Trophoblast cell (in vitro differentiated cells and primary cell): ENCODE data around the gene AGPS.

Source experiments
- DNase-seq, 2 donors: peaks; one replicate each; pipeline ENCODE4 v3.0.0-alpha.2; 2016
- H2AFZ ChIP-seq: 2 replicates; pipeline ENCODE4 v1.6.1; 2013; ENCODE audit warnings: low read length, moderate library complexity, mild to moderate bottlenecking; ENCODE audit not compliant: insufficient read depth, poor library complexity
- H2AK5ac ChIP-seq: 2 replicates; pipeline ENCODE4 v1.6.1; 2013; ENCODE audit warnings: mild to moderate bottlenecking, low read length
- H2BK120ac ChIP-seq: 2 replicates; pipeline ENCODE4 v1.6.1; 2013; ENCODE audit warnings: low read length, mild to moderate bottlenecking, moderate library complexity; ENCODE audit not compliant: insufficient read depth, poor library complexity
- H2BK12ac ChIP-seq: 2 replicates; pipeline ENCODE4 v1.6.1; 2013; ENCODE audit warnings: mild to moderate bottlenecking, low read length, moderate library complexity
- H2BK5ac ChIP-seq: 2 replicates; pipeline ENCODE4 v1.6.1; 2013; ENCODE audit warnings: low read length, low read depth, moderate library complexity, mild to moderate bottlenecking; ENCODE audit not compliant: poor library complexity
- H3K14ac ChIP-seq: 2 replicates; pipeline ENCODE4 v1.6.1; 2013; ENCODE audit warnings: mild to moderate bottlenecking, low read length
- H3K18ac ChIP-seq: 2 replicates; pipeline ENCODE4 v1.6.1; 2013; ENCODE audit warnings: mild to moderate bottlenecking, low read length
- H3K23ac ChIP-seq: 2 replicates; pipeline ENCODE4 v1.6.1; 2013; ENCODE audit warnings: low read length
- H3K27ac ChIP-seq: 2 replicates; pipeline ENCODE4 v1.5.1; 2013; ENCODE audit warnings: low read depth, mild to moderate bottlenecking, inconsistent platforms, low read length, moderate library complexity
- H3K27me3 ChIP-seq: 2 replicates; pipeline ENCODE4 v1.6.1; 2013; ENCODE audit warnings: inconsistent platforms, mild to moderate bottlenecking, low read length, moderate library complexity; ENCODE audit not compliant: insufficient read depth
- H3K36me3 ChIP-seq, 2 experiments: 1 replicate in 1 of 2; 2 replicates in 1 of 2; pipeline ENCODE4 v1.6.1; 2013; ENCODE audit warnings: low read length in 2 of 2, mild to moderate bottlenecking in 2 of 2, moderate library complexity in 1 of 2; ENCODE audit not compliant: insufficient read depth in 2 of 2, control insufficient read depth in 1 of 2
- H3K4ac ChIP-seq: 2 replicates; pipeline ENCODE4 v1.6.1; 2013; ENCODE audit warnings: low read depth, mild to moderate bottlenecking, low read length, moderate library complexity
- H3K4me1 ChIP-seq, 2 experiments: 1 replicate in 1 of 2; 2 replicates in 1 of 2; pipeline ENCODE4 v1.6.1; 2013; ENCODE audit warnings: low read length in 2 of 2, mild to moderate bottlenecking in 2 of 2, moderate library complexity in 1 of 2; ENCODE audit not compliant: insufficient read depth in 2 of 2, control insufficient read depth in 1 of 2
- H3K4me2 ChIP-seq: 2 replicates; pipeline ENCODE4 v1.6.1; 2013; ENCODE audit warnings: inconsistent platforms, mild to moderate bottlenecking, low read length, moderate library complexity
- H3K4me3 ChIP-seq: 2 replicates; pipeline ENCODE4 v1.5.1; 2013; ENCODE audit warnings: mild to moderate bottlenecking, low read depth, low read length, inconsistent platforms
- H3K79me1 ChIP-seq: one replicate; pipeline ENCODE4 v1.6.1; 2013; ENCODE audit warnings: low read length
- H3K79me2 ChIP-seq: 2 replicates; pipeline ENCODE4 v1.6.1; 2013; ENCODE audit warnings: low read length, mild to moderate bottlenecking; ENCODE audit not compliant: control insufficient read depth, insufficient read depth, poor library complexity
- H3K9ac ChIP-seq: 2 replicates; pipeline ENCODE4 v1.6.1; 2013; ENCODE audit warnings: mild to moderate bottlenecking, low read length
- H3K9me3 ChIP-seq: 2 replicates; pipeline ENCODE4 v1.6.1; 2013; ENCODE audit warnings: low read depth, mild to moderate bottlenecking, control low read depth, inconsistent platforms, low read length; ENCODE audit not compliant: insufficient read depth
- H4K12ac ChIP-seq: 2 replicates; pipeline ENCODE4 v1.6.1; 2013; ENCODE audit warnings: low read depth, mild to moderate bottlenecking, low read length, moderate library complexity
- H4K8ac ChIP-seq: 2 replicates; pipeline ENCODE4 v1.6.1; 2013; ENCODE audit warnings: low read depth, mild to moderate bottlenecking, low read length, moderate library complexity
- H4K91ac ChIP-seq: one replicate; pipeline ENCODE4 v1.6.1; 2013; ENCODE audit warnings: low read depth, mild to moderate bottlenecking, low read length, moderate library complexity
- WGBS: extraction: QIAGEN DNeasy Blood & Tissue Kit; methylation state at CpG from one replicate; pipeline ENCODE4 v1.1.7; 2013; ENCODE audit warnings: missing lambda C conversion rate; ENCODE audit not compliant: insufficient read length, insufficient coverage; ENCODE audit errors: extremely low coverage; 5-methylcytosine and 5-hydroxymethylcytosine counted together

The AGPS gene

DNA sequence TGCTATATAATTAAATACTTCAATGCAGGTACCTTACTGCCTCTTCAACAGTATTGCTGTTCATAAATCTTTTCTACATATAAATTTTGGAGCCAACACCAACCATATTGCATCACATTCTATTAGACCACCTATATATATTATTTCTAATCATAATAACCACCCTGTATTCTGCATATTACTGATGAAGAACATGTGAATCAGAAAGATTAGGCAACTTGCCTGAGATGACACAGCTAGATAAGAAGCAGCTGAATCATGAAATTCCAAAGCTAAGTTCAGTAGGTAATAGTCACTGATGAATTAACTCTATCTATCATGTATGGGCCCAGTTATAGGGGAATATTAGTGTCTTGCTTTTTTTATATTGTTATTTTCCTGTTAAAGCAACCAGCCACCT is 161.8 kb downstream of the AGPS start:
- no peak overlapping the region for H3K14ac ChIP-seq
- no peak overlapping the region for H2BK5ac ChIP-seq
- H2AFZ ChIP-seq, result no peak overlapping the region
- peak in 1 of 2 donors; percentile 69 for DNase-seq
- peaks cover 4% of the 10 kb centered on the region in 2 experiments for H3K4me1 ChIP-seq
- no peak overlapping the region for H2AK5ac ChIP-seq
- no peaks in the 10 kb centered on the region for H3K36me3 ChIP-seq
- H3K9ac ChIP-seq, result no peak overlapping the region
- H3K79me1 ChIP-seq, result peaks cover 7% of the 10 kb centered on the region
- no peak overlapping the region for H3K18ac ChIP-seq
- H3K9me3 ChIP-seq, result peaks cover 2% of the 10 kb centered on the region
- H4K12ac ChIP-seq, result no peak overlapping the region
- H3K4ac ChIP-seq, result no peak overlapping the region
- H3K4me3 ChIP-seq, result no peak overlapping the region
- no peak overlapping the region for H2BK12ac ChIP-seq
- no peak overlapping the region for H3K23ac ChIP-seq
- H3K27me3 ChIP-seq, result no peaks in the 10 kb centered on the region
- H3K79me2 ChIP-seq, result peaks cover 4% of the 10 kb centered on the region
- H3K27ac ChIP-seq, result no peak overlapping the region
- no peak overlapping the region for H4K8ac ChIP-seq
- no peak overlapping the region for H2BK120ac ChIP-seq
- H3K4me2 ChIP-seq, result no peak overlapping the region
- H4K91ac ChIP-seq, result no peak overlapping the region

- H3K9ac ChIP-seq, result no peak overlapping the region
- no peak overlapping the region for H4K91ac ChIP-seq
- no peak overlapping the region for H2BK12ac ChIP-seq
- DNase-seq, result no peak
- no peaks in the 10 kb centered on the region for H3K36me3 ChIP-seq
- no peak overlapping the region for H3K4ac ChIP-seq
- no peak overlapping the region for H2AFZ ChIP-seq
- peaks cover 7% of the 10 kb centered on the region for H3K79me1 ChIP-seq
- no peak overlapping the region for H3K27ac ChIP-seq
- no peak overlapping the region for H2AK5ac ChIP-seq
- no peak overlapping the region for H3K18ac ChIP-seq
- WGBS, result no CpG with 5 or more reads among the region's 2 CpGs
- H3K4me3 ChIP-seq, result no peak overlapping the region
- no peak overlapping the region for H2BK120ac ChIP-seq
- H3K79me2 ChIP-seq, result peaks cover 4% of the 10 kb centered on the region
- H3K4me1 ChIP-seq, result peaks cover 4% of the 10 kb centered on the region in 2 experiments
- H3K4me2 ChIP-seq, result no peak overlapping the region
- no peak overlapping the region for H3K14ac ChIP-seq
- H2BK5ac ChIP-seq, result no peak overlapping the region
- peaks cover 2% of the 10 kb centered on the region for H3K9me3 ChIP-seq
- H4K12ac ChIP-seq, result no peak overlapping the region
- no peaks in the 10 kb centered on the region for H3K27me3 ChIP-seq
- no peak overlapping the region for H4K8ac ChIP-seq
- H3K23ac ChIP-seq, result no peak overlapping the region
These were observed 163.6 kb downstream of the AGPS start for GRCh38 chr2:177556153-177556552.

DNA sequence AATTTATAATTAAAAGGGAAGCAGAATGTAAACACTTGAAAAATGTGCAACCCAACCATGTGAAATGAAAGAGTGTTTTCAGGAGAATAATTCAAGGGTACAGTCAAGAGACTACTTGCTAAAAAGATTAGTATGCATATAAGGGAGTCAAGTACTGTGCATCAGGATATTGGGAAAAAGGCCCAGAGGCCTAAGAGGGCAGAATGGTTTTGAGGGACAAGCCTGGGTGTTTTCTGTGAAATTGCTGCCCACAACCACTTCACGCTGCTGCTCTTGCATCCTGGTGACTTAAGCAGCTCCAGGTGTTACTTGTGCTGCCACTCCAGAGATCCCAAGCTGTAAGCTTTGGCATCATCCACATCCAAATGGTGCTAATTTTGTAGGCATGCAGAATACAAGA is 165.2 kb downstream of the AGPS start:
- Histone ChIP-seq H3K18ac (no peak overlapping the region), H4K8ac (no peak overlapping the region), H3K36me3 (no peaks in the 10 kb centered on the region), H3K4me1 (no peaks in the 10 kb centered on the region), H3K4me2 (no peak overlapping the region), H3K9me3 (peaks cover 2% of the 10 kb centered on the region), H3K27me3 (no peaks in the 10 kb centered on the region), H3K4ac (no peak overlapping the region), H2AK5ac (no peak overlapping the region), H4K91ac (no peak overlapping the region), H3K4me3 (no peak overlapping the region), H2BK5ac (no peak overlapping the region), H2BK12ac (no peak overlapping the region), H3K14ac (no peak overlapping the region), H2AFZ (no peak overlapping the region), H4K12ac (no peak overlapping the region), H2BK120ac (no peak overlapping the region), H3K9ac (no peak overlapping the region), H3K79me1 (peaks cover 3% of the 10 kb centered on the region), H3K27ac (no peak overlapping the region), H3K23ac (no peak overlapping the region), H3K79me2 (peaks cover 2% of the 10 kb centered on the region)
- DNase-seq, result no peak
- no CpG with 5 or more reads among the region's 1 CpG for WGBS

DNA sequence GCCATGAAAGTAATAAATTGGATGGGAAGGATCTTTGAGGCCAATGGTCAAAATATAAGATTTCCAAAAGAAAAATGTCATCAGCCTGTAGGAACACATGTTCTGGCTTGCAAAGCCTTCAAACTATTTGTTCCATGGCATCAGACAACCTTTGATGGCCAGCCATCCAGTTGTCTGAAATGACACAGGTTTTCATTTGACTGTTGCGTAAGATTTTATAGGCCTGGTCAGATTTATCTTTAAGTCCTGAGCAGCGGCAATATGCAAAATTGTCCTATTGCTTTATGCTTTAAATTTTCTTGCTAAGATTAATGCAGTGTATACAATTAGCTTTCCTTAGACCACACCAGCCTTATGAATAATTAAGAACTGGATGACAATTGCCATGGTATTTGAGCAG is 167.1 kb downstream of the AGPS start:
- H2AFZ ChIP-seq, result no peak overlapping the region
- no peaks in the 10 kb centered on the region for H3K36me3 ChIP-seq
- H3K4ac ChIP-seq, result no peak overlapping the region
- no peaks in the 10 kb centered on the region for H3K4me1 ChIP-seq
- H3K4me2 ChIP-seq, result no peak overlapping the region
- peaks cover 2% of the 10 kb centered on the region for H3K9me3 ChIP-seq
- H2BK5ac ChIP-seq, result no peak overlapping the region
- no peak overlapping the region for H3K9ac ChIP-seq
- DNase-seq, result no peak
- H3K4me3 ChIP-seq, result no peak overlapping the region
- no CpG with 5 or more reads among the region's 2 CpGs for whole genome bisulfite sequencing
- no peak overlapping the region for H3K14ac ChIP-seq
- no peak overlapping the region for H2AK5ac ChIP-seq
- H3K23ac ChIP-seq, result no peak overlapping the region
- no peak overlapping the region for H2BK12ac ChIP-seq
- H3K18ac ChIP-seq, result no peak overlapping the region
- no peaks in the 10 kb centered on the region for H3K79me2 ChIP-seq
- H3K27ac ChIP-seq, result no peak overlapping the region
- no peaks in the 10 kb centered on the region for H3K27me3 ChIP-seq
- no peaks in the 10 kb centered on the region for H3K79me1 ChIP-seq
- no peak overlapping the region for H4K8ac ChIP-seq
- no peak overlapping the region for H2BK120ac ChIP-seq
- no peak overlapping the region for H4K12ac ChIP-seq
- no peak overlapping the region for H4K91ac ChIP-seq
